Fibroblast of upper back skin (primary cell): ENCODE measurements around the gene ZNF771.

Experiments used
- DNase-seq: peaks from one replicate; pipeline ENCODE4 v3.0.0-alpha.2; 2013

The ZNF771 gene

DNA sequence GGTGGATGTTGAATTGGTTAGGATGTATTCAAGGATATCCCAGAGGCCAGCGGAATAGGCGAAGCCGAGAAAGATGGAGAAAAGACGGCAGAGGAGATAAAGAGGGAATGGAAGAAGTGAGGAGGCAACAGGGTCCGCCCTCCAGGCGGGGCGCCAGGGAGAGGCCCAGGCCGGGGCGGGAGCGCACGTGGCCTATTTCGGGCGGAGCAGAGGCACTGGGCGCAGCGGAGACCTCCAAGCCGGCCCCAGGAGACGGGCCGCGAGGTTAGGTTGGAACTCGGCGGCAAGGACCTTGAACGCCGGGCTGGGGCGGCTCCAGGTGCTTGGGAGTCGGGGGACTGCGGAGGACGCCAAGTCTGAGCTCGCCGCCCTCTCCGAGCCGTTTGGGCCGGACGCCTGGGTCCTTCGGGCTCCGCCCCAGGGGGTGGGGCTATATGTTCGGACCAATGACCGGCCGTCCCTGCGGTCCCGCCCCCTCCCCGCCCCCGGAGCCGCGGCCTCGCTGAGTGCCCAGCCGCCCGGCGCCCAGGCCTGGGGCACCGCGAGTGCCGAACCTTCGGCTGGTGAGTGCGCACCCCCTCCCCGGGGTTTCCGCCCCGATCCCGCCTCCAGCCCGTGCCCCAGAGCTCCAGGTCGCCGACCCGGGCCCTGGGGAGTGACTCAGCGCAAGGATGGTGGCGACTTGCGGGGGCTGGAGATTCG is at the start of gene ZNF771:
Gene ZNF771, plus strand, starts transcription at position 505 of the 702 bp plus-strand sequence. CDS start 448 bp downstream, outside the sequence.
- DNase-seq: peak; percentile 85

GRCh38 chr16:30357715-30358576 is 49.5 kb upstream of the ZNF771 start:
- no peak for DNase-seq

DNA sequence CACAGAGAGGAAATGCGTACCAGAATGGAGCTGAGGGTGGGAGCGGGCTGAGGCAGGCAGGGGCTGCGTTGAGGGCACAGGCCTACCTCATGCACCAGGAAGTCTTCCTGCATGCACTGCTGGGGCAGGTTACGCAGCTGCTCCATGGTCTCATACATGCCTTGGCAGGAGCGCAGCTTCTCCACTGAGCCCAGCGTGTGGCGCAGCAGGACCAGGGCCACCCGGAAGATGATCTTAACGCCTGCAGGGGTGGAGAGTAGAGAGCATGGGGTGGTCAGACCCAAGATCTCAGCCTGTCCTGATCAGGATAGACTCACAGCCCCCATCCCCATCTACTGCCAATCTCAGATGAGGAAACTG is 48.8 kb upstream of the ZNF771 start:
- no peak for DNase-seq

DNA sequence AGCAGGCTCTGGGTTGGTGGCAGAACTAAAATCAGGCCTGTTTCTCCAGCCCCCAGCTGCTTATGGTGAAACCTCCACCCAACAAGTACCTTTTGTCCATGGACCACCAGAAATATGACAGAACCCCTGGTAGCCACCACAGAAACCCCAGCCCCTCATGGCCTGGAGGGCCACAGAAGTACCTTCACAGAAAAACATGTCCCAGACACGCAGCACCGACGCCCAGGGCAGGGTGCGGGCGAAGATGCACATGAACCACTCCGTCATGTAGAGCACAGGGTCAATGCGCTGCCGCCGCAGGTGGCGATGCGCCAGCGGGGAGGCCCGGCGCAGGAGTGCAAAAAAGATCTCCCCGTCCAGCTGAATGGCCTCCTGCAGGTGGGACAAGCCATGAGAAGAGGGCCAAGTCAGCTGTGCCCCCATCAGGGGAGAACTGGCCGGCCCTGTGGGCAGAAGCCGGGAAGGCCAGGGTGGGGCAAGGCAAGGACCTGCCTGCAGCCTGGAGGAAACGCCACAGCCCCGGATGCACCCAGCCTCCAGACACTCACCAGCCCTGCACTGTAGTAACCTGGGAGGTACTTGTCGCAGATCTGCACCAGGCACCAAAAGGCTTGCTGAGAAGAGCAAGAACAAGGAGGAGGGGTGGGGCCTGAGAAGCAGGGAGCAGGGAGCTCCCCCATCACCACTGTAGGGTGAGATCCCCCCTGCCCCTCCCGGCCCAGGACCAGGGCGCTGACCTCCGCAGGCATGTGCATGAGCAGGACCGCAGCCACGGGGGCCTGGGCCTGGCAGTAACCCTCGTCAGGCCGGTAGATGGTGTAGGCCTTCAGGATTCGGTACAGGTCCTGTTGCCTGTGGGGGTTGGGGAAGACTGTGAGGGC is 48.2 kb upstream of the ZNF771 start:
- DNase-seq: no peak

DNA sequence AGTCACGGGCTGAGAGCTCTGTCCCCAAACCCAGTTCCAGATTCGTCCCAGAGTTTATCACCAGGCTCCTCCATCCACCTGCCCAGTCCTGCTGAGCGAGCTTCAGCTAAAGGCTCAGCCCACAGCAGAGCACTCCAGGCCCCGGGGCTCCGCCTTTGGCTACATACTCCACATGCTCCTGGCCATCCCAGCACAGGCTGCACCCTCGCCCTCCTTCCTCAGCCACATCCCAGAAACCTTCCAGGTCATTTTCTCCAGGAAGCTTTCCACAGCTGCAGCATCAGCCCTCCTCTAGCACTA is 47.6 kb upstream of the ZNF771 start:
- no peak for DNase-seq

DNA sequence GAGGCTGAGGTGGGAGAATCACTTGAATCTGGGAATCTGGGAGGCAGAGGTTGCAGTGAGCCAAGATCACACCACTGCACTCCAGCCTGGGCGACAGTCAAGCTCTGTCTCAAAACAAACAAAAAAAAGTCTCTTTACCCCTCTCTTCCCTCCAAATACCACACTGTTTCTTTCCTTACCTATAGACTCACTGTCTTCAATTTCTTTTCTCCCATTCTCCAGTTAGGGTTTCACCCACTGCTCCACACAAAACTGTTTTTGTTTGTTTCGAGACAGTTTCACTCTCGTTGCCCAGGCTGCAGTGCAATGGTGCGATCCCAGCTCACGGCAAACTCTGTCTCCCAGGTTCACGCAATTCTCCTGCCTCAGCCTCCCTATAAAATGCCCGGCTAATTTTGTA is 46.2 kb upstream of the ZNF771 start:
- no peak for DNase-seq

GRCh38 chr16:30365200-30365599 is 42.2 kb upstream of the ZNF771 start:
- DNase-seq: no peak

GRCh38 chr16:30366511-30366910 is 40.9 kb upstream of the ZNF771 start:
- no peak for DNase-seq

GRCh38 chr16:30367349-30368009 is 39.9 kb upstream of the ZNF771 start:
- no peak for DNase-seq

GRCh38 chr16:30368122-30368791 is 39.1 kb upstream of the ZNF771 start:
- peak; percentile 49 for DNase-seq

- DNase-seq: no peak
These were observed 38.7 kb upstream of the ZNF771 start for GRCh38 chr16:30368792-30369090.

- DNase-seq: no peak
These were observed 38.1 kb upstream of the ZNF771 start for GRCh38 chr16:30369091-30369937.

GRCh38 chr16:30369938-30370455 is 37.4 kb upstream of the ZNF771 start:
- no peak for DNase-seq

DNA sequence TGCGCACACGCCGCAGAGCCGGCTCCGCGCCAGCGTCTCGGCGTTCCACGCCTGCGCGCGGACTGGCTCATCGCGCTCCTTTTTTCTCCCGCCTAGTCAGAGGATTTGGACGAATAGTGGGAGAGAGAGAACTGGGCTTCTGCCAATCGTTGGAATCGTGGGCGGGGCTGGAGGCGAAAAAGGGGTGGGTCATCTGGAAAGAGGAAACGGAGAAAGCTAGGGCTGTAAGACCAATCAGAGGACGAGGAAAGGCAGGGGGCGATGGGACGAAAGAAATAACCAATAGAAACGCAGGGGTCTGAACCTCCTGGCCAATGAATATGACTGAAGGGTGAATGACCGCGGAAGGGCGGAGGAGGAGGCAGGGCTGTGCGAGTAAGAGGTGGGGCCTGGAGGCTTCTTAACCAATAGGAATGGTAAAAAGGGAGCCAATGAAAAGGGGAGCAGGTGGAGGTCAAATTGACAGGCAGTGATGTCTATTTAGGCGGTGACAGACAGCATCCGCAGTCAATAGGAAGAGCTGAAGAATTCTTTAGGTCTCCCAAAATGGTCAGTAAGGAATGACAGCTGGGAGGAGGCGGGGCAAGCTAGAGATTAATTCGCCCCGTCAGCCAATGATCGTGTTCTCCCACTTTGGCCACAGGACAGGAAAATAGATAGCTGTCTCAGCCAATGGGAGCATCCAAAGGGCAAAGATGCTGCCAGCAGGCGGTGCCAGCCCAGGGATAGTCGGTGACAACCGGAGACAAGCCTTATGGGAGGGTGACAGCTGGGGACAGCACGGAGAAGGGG is 36.8 kb upstream of the ZNF771 start, which contains the start of gene TBC1D10B:
Gene TBC1D10B, minus strand, starts transcription at position 39 of the 792 bp plus-strand sequence. CDS start 311 bp downstream, outside the sequence.
- peak; percentile 100 for DNase-seq

- DNase-seq: no peak
These were observed 36.1 kb upstream of the ZNF771 start for GRCh38 chr16:30371248-30371816.

GRCh38 chr16:30372038-30372712 is 35.2 kb upstream of the ZNF771 start:
- no peak for DNase-seq

- DNase-seq: no peak
These were observed 34.7 kb upstream of the ZNF771 start for GRCh38 chr16:30372725-30373124.

- no peak for DNase-seq
These were observed 32.9 kb upstream of the ZNF771 start, which contains the start of gene MYL11 for GRCh38 chr16:30374538-30374937. Gene MYL11, plus strand, starts transcription at chr16:30374802. Its CDS starts 56 bp downstream, at chr16:30374858.

DNA sequence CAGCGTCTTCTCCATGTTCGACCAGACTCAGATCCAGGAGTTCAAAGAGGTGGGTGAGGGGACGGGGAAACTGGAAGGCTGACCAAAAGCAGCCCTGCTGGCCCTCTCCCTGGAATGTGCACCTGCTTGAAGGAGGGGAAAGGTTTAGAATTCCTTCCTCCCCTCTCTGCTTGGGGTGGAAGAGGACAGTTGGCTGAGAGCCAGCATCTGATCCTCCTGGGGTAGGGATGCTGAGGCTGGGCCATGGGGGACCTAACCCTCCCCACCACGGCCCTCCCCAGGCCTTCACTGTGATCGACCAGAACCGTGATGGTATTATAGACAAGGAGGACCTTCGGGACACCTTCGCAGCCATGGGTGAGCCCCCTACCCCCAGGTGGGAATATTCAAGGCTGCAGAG is 31.5 kb upstream of the ZNF771 start:
- no peak for DNase-seq
